ENCODE measurements around the gene FBXL15. TPM values are rescaled to one million over a fixed set of nuclear protein-coding genes. Genes with fewer than 3 reads are reported as not detected.
A peak's percentile ranks its signal among the peaks of the same experiment; 100 is the strongest.

The FBXL15 gene
- total and polyA plus RNA-seq, 2 of the 13 experiments (the other 11 are each of a cell fraction or from before 2014, with no cell fraction given): 4.3 to 8.3 TPM

- TF ChIP-seq ZBTB37 (CRISPR knock-in tag; IDR thresholded peaks at IDR 0.05) (no peak), ZNF777 (CRISPR knock-in tag; IDR thresholded peaks at IDR 0.05) (no peak), MED13 (CRISPR knock-in tag; IDR thresholded peaks at IDR 0.05) (no peak), HNRNPH1 (optimal IDR thresholded peaks at IDR 0.05; ENCODE audit: low read depth, low read length) (no peak), BRF2 (CRISPR knock-in tag; IDR thresholded peaks at IDR 0.05) (no peak), TMF1 (CRISPR knock-in tag; IDR thresholded peaks at IDR 0.05; ENCODE audit: low read depth) (no peak; the same call in 1 of the 2 replicates), RNF219 (CRISPR knock-in tag; IDR thresholded peaks at IDR 0.05) (no peak), HMG20A (CRISPR knock-in tag; IDR thresholded peaks at IDR 0.05; ENCODE audit: borderline replicate concordance) (no peak), ZNF383 (CRISPR knock-in tag; IDR thresholded peaks at IDR 0.05; ENCODE audit: borderline replicate concordance) (no peak), NKX3-1 (CRISPR knock-in tag; IDR thresholded peaks at IDR 0.05) (no peak), YY1 (IDR thresholded peaks at IDR 0.05; ENCODE audit: insufficient read depth, insufficient replicate concordance, low read depth, low read length) (no peak), ZFX (CRISPR knock-in tag; IDR thresholded peaks at IDR 0.05; ENCODE audit: low read depth) (no peak), SOX6 (IDR thresholded peaks at IDR 0.05) (no peak), SOX6 (CRISPR knock-in tag; IDR thresholded peaks at IDR 0.05) (no peak), ZNF543 (CRISPR knock-in tag; IDR thresholded peaks at IDR 0.05) (no peak), ZFP37 (CRISPR knock-in tag; IDR thresholded peaks at IDR 0.05; ENCODE audit: borderline replicate concordance) (no peak), JARID2 (CRISPR knock-in tag; IDR thresholded peaks at IDR 0.05; ENCODE audit: insufficient replicate concordance) (no peak), ZNF883 (CRISPR knock-in tag; IDR thresholded peaks at IDR 0.05; ENCODE audit: not compliant biosample characterization) (no peak)
- TF ChIP-seq, protein P1, sequence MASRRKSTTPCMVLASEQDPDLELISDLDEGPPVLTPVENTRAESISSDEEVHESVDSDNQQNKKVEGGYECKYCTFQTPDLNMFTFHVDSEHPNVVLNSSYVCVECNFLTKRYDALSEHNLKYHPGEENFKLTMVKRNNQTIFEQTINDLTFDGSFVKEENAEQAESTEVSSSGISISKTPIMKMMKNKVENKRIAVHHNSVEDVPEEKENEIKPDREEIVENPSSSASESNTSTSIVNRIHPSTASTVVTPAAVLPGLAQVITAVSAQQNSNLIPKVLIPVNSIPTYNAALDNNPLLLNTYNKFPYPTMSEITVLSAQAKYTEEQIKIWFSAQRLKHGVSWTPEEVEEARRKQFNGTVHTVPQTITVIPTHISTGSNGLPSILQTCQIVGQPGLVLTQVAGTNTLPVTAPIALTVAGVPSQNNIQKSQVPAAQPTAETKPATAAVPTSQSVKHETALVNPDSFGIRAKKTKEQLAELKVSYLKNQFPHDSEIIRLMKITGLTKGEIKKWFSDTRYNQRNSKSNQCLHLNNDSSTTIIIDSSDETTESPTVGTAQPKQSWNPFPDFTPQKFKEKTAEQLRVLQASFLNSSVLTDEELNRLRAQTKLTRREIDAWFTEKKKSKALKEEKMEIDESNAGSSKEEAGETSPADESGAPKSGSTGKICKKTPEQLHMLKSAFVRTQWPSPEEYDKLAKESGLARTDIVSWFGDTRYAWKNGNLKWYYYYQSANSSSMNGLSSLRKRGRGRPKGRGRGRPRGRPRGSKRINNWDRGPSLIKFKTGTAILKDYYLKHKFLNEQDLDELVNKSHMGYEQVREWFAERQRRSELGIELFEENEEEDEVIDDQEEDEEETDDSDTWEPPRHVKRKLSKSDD (CRISPR knock-in tag; IDR thresholded peaks at IDR 0.05; ENCODE audit: low read depth): no peak
- TF ChIP-seq, protein P2, sequence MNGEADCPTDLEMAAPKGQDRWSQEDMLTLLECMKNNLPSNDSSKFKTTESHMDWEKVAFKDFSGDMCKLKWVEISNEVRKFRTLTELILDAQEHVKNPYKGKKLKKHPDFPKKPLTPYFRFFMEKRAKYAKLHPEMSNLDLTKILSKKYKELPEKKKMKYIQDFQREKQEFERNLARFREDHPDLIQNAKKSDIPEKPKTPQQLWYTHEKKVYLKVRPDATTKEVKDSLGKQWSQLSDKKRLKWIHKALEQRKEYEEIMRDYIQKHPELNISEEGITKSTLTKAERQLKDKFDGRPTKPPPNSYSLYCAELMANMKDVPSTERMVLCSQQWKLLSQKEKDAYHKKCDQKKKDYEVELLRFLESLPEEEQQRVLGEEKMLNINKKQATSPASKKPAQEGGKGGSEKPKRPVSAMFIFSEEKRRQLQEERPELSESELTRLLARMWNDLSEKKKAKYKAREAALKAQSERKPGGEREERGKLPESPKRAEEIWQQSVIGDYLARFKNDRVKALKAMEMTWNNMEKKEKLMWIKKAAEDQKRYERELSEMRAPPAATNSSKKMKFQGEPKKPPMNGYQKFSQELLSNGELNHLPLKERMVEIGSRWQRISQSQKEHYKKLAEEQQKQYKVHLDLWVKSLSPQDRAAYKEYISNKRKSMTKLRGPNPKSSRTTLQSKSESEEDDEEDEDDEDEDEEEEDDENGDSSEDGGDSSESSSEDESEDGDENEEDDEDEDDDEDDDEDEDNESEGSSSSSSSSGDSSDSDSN (CRISPR knock-in tag; IDR thresholded peaks at IDR 0.05): 0 out of 2 replicates have a peak, but pooled peaks have one; percentile 5
These were observed 1.3 kb downstream of the FBXL15 start (continued) for GRCh38 chr10:102421757-102422512.

All from HepG2 (cell line).